ENCODE data around the gene TNK1. TPM values are rescaled to one million over a fixed set of nuclear protein-coding genes. Genes with fewer than 3 reads are reported as not detected.

TNK1 gene
- total RNA-seq, 1 experiment from 2014 or later, result 16.8 TPM

DNA sequence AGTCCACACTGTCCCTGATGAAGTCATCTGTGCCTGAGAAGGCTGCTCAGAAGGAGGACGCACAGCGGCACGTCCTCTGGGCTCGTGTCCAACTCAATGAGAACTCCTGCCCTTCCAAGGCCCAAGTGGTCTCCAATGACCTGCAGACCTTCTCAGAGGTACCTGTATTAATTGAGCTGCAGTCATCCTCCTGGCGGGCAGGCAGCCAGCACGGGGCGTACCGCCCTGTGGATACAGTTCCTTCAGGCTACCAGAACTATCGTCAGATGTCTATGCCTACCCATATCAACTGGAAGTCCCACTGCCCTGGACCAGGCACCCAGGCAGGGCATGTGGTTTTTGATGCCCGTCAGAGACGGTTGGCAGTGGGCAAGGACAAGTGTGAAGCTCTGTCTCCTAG is 51.4 kb downstream of the TNK1 start:
- H3K36me3 ChIP-seq (ENCODE audit: control insufficient read depth in 1 of 2, insufficient read depth in 2 of 2, low read length in 2 of 2), result no peaks in the 10 kb centered on the region
- no peaks in the 10 kb centered on the region for H3K9me2 ChIP-seq (ENCODE audit: insufficient read depth)
- no peak overlapping the region for H3K27ac ChIP-seq (ENCODE audit: low read depth, low read length)
- intact Hi-C loops (cut with micrococcal nuclease), result loop anchor here (10.0 kb wide), 1 partner anchor 167 kb away; the partner anchor contains the start of gene CLDN7
- TF ChIP-seq CBX3 (IDR thresholded peaks at IDR 0.05; ENCODE audit: low read depth) (no peak), SRF (IDR thresholded peaks at IDR 0.05; ENCODE audit: low read depth) (no peak)
- TF ChIP-seq, protein P1, sequence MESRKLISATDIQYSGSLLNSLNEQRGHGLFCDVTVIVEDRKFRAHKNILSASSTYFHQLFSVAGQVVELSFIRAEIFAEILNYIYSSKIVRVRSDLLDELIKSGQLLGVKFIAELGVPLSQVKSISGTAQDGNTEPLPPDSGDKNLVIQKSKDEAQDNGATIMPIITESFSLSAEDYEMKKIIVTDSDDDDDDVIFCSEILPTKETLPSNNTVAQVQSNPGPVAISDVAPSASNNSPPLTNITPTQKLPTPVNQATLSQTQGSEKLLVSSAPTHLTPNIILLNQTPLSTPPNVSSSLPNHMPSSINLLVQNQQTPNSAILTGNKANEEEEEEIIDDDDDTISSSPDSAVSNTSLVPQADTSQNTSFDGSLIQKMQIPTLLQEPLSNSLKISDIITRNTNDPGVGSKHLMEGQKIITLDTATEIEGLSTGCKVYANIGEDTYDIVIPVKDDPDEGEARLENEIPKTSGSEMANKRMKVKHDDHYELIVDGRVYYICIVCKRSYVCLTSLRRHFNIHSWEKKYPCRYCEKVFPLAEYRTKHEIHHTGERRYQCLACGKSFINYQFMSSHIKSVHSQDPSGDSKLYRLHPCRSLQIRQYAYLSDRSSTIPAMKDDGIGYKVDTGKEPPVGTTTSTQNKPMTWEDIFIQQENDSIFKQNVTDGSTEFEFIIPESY (IDR thresholded peaks at IDR 0.05; ENCODE audit: extremely low read depth, insufficient replicate concordance, low read length), result no peak
- no peak overlapping the region for H3K9ac ChIP-seq (ENCODE audit: low read length)
- ChIA-PET RAD21 (ENCODE audit: low non-redundant PET in 1 of 2, low total read pairs in 2 of 2, uncharacterized antibody in 2 of 2, unreplicated experiment in 2 of 2) (no interaction called here), CTCF (no interaction called here), POLR2A (interaction anchor here (0.6 kb wide), 1 partner anchor 425 kb away, joined by 3 read pairs; the partner anchor contains the start of gene NAA38)
- no TSS peak for BruUV-seq (replicated peaks)
- peaks cover 9 to 27% of the 10 kb centered on the region in 2 experiments for H3K4me1 ChIP-seq (ENCODE audit: control insufficient read depth in 1 of 2, insufficient read depth in 2 of 2, low read length in 2 of 2)
- H4K20me1 ChIP-seq (ENCODE audit: insufficient read depth), result no peaks in the 10 kb centered on the region
- H3K4me2 ChIP-seq (ENCODE audit: low read length), result no peak overlapping the region
- ATAC-seq, result no peak
- H3K27me3 ChIP-seq (ENCODE audit: insufficient read depth, low read length), result no peaks in the 10 kb centered on the region
- no peak overlapping the region for H3K4me3 ChIP-seq (replicated peaks in 1 of 2; ENCODE audit: low read depth in 1 of 2, low read length in 2 of 2)
- no peak for DNase-seq (ENCODE audit: low read depth, low spot score)
- H2AFZ ChIP-seq (ENCODE audit: low read depth, low read length, poor library complexity, severe bottlenecking), result no peak overlapping the region
- H3K79me2 ChIP-seq (ENCODE audit: insufficient read depth, low read length), result no peaks in the 10 kb centered on the region
- no peaks in the 10 kb centered on the region; a peak in 1 of 4 replicates for H3K9me3 ChIP-seq (ENCODE audit: control insufficient read depth in 1 of 2, insufficient read depth in 1 of 2, low read depth in 1 of 2, low read length in 2 of 2)

DNA sequence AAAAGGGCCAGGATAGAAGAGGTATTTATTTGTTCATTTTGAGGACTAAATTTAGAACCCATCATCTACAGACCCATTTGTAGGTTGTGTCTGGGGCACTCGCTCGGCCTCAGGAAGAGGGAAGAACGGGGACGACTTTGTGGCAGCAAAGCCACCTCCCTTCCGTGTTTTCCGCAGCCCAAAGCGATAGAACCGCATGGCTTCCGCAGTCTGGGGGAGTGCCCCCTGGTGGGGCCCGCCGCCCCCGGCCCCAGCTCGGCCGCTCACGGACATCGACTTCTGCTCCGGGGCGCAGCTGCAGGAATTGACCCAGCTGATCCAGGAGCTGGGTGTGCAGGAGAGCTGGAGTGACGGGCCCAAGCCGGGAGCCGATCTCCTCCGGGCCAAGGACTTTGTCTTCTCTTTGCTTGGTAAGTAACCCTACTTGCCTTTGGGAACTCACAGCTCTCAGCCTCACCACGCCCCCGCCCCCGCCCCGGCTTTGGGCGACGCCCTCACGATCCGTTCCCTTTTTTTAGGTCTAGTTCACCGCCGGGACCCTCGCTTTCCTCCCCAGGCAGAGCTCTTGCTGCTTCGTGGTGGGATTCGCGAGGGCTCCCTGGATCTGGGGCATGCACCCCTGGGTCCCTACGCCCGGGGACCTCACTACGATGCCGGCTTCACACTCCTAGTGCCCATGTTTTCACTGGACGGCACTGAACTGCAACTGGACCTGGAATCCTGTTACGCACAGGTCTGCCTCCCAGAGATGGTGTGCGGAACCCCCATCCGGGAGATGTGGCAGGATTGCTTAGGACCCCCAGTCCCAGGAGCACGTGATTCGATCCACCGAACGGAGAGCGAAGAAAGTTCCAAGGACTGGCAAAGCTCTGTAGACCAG is 55.0 kb downstream of the TNK1 start:
- RAD21 ChIA-PET (ENCODE audit: low non-redundant PET in 1 of 2, low total read pairs in 2 of 2, uncharacterized antibody in 2 of 2, unreplicated experiment in 2 of 2), result interaction anchor here (0.7 to 2.4 kb wide), 2 partner anchors 8 to 80 kb away, joined by 3 to 6 read pairs; no protein-coding TSS in a partner anchor
- H2AFZ ChIP-seq (ENCODE audit: low read depth, low read length, poor library complexity, severe bottlenecking), result no peak overlapping the region
- peak; percentile 29 for DNase-seq (ENCODE audit: low read depth, low spot score)
- CTCF ChIA-PET, result interaction anchor here (0.6 to 3.4 kb wide), 16 partner anchors 9 to 390 kb away, joined by 3 to 28 read pairs (median 4); partner anchors contain the start of genes CHRNB1, PLSCR3, SENP3 and TMEM256
- H3K36me3 ChIP-seq (ENCODE audit: control insufficient read depth in 1 of 2, insufficient read depth in 2 of 2, low read length in 2 of 2), result no peaks in the 10 kb centered on the region
- intact Hi-C loops (cut with micrococcal nuclease), result loop anchor here (1.0 to 10.0 kb wide), 5 partner anchors 32 to 251 kb away; partner anchors contain the start of genes CLDN7, POLR2A, SENP3 and TMEM256
- H3K27ac ChIP-seq (ENCODE audit: low read depth, low read length), result peak overlapping the region; percentile 95
- no peaks in the 10 kb centered on the region for H3K79me2 ChIP-seq (ENCODE audit: insufficient read depth, low read length)
- ATAC-seq, result peak; percentile 29
- peaks cover 13 to 32% of the 10 kb centered on the region in 2 experiments for H3K4me1 ChIP-seq (ENCODE audit: control insufficient read depth in 1 of 2, insufficient read depth in 2 of 2, low read length in 2 of 2)
- peak overlapping the region; percentile 77 for H3K9ac ChIP-seq (ENCODE audit: low read length)
- H4K20me1 ChIP-seq (ENCODE audit: insufficient read depth), result no peaks in the 10 kb centered on the region
- H3K9me3 ChIP-seq (ENCODE audit: control insufficient read depth in 1 of 2, insufficient read depth in 1 of 2, low read depth in 1 of 2, low read length in 2 of 2), result no peaks in the 10 kb centered on the region; a peak in 1 of 4 replicates
- peak overlapping the region; percentile 99 for H3K4me2 ChIP-seq (ENCODE audit: low read length)
- POLR2A ChIA-PET, result interaction anchor here (0.7 to 2.9 kb wide), 12 partner anchors 9 to 251 kb away, joined by 3 to 33 read pairs (median 4); partner anchors contain the start of genes CHRNB1, POLR2A, SLC2A4 and SPEM2
- H3K4me3 ChIP-seq (replicated peaks in 1 of 2; ENCODE audit: low read depth in 1 of 2, low read length in 2 of 2), result peak overlapping the region; percentile 69 to 85
- BruUV-seq (replicated peaks), result TSS peak; percentile 87
- H3K27me3 ChIP-seq (ENCODE audit: insufficient read depth, low read length), result no peaks in the 10 kb centered on the region
- H3K9me2 ChIP-seq (ENCODE audit: insufficient read depth), result no peaks in the 10 kb centered on the region
- TF ChIP-seq RAD21 (IDR thresholded peaks at IDR 0.05; ENCODE audit: low read depth) (no peak; the same call in 1 of the 2 replicates), FOSL1 (IDR thresholded peaks at IDR 0.05; ENCODE audit: low read depth) (no peak), JUND (IDR thresholded peaks at IDR 0.05) (no peak), CBX3 (IDR thresholded peaks at IDR 0.05; ENCODE audit: low read depth) (no peak), YY1 (IDR thresholded peaks at IDR 0.05; ENCODE audit: extremely low read depth, insufficient replicate concordance, low read depth, low read length) (no peak), POLR2A (IDR thresholded peaks at IDR 0.05; ENCODE audit: borderline replicate concordance, extremely low read depth, insufficient read depth, insufficient read length) (no peak), EGR1 (IDR thresholded peaks at IDR 0.05; ENCODE audit: low read depth) (peak; percentile 82), SP1 (IDR thresholded peaks at IDR 0.05; ENCODE audit: low read depth) (no peak)
- TF ChIP-seq, protein P2, sequence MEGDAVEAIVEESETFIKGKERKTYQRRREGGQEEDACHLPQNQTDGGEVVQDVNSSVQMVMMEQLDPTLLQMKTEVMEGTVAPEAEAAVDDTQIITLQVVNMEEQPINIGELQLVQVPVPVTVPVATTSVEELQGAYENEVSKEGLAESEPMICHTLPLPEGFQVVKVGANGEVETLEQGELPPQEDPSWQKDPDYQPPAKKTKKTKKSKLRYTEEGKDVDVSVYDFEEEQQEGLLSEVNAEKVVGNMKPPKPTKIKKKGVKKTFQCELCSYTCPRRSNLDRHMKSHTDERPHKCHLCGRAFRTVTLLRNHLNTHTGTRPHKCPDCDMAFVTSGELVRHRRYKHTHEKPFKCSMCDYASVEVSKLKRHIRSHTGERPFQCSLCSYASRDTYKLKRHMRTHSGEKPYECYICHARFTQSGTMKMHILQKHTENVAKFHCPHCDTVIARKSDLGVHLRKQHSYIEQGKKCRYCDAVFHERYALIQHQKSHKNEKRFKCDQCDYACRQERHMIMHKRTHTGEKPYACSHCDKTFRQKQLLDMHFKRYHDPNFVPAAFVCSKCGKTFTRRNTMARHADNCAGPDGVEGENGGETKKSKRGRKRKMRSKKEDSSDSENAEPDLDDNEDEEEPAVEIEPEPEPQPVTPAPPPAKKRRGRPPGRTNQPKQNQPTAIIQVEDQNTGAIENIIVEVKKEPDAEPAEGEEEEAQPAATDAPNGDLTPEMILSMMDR (IDR thresholded peaks at IDR 0.05 in 2 of 3, conservative IDR thresholded peaks at IDR 0.05 in 1 of 3; ENCODE audit: borderline replicate concordance in 1 of 3, insufficient read depth in 1 of 3, low read depth in 2 of 3, low read length in 2 of 3), result peak in 2 of 3 experiments; percentile 23 to 36; a peak in 4 of 6 replicates
- TF ChIP-seq, protein P3, sequence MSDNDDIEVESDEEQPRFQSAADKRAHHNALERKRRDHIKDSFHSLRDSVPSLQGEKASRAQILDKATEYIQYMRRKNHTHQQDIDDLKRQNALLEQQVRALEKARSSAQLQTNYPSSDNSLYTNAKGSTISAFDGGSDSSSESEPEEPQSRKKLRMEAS (IDR thresholded peaks at IDR 0.05), result peak; percentile 74
- TF ChIP-seq, protein P4, sequence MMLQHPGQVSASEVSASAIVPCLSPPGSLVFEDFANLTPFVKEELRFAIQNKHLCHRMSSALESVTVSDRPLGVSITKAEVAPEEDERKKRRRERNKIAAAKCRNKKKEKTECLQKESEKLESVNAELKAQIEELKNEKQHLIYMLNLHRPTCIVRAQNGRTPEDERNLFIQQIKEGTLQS (IDR thresholded peaks at IDR 0.05), result no peak

Measured in HCT116 (cell line).